Endothelial cell of umbilical vein (primary cell): Measurements from ENCODE around the gene DCAF6. TPM values are rescaled to one million over a fixed set of nuclear protein-coding genes. Genes with fewer than 3 reads are reported as not detected.

Experiments used
- BruUV-seq: library from RNA; stranded (reverse); fragments of 400-500 nt; replicated peaks from 2 replicates; lab custom pipeline; 2021; lab: Mats Ljungman, UMichigan
- CTCF ChIA-PET: fragments of 300-600, 350-600 bp; sonication (Branson Sonifier 250); formaldehyde crosslinking; loops from one replicate; lab custom pipeline; 2021; ENCODE audit warnings: antibody characterized with exemption, inconsistent platforms; lab: Charles Lee
- POLR2A ChIA-PET: fragments of 300-600, 350-600 bp; sonication (Branson Sonifier 250); formaldehyde crosslinking; loops from one replicate; lab custom pipeline; 2021; ENCODE audit warnings: antibody characterized with exemption, inconsistent platforms; lab: Charles Lee
- DNase-seq: peaks from one replicate; pipeline ENCODE4 v3.0.0-alpha.2; 2011; ENCODE audit warnings: low read depth, low spot score
- FAIRE-seq: peaks from 2 replicates; lab custom pipeline; 2011; peaks lifted over from hg19 to GRCh38; lab: Jason Lieb, UNC
- H2AFZ ChIP-seq: 2 replicates; pipeline ENCODE4 v1.6.0; 2012; ENCODE audit warnings: low read depth, low read length, control low read depth, inconsistent platforms
- H3K27ac ChIP-seq: 2 replicates; pipeline ENCODE4 v1.5.1; 2011; ENCODE audit warnings: low read depth, mild to moderate bottlenecking, control low read depth, low read length, moderate library complexity; ENCODE audit not compliant: insufficient read depth
- H3K27me3 ChIP-seq, 2 experiments: 2 replicates each; pipeline versions ENCODE4 v1.6.0 to v1.6.1; 2011; ENCODE audit warnings: low read length in 2 of 2, mixed read lengths in 1 of 2; ENCODE audit not compliant: control insufficient read depth in 2 of 2, insufficient read depth in 2 of 2
- H3K36me3 ChIP-seq, 2 experiments: 2 replicates in 1 of 2; 3 replicates in 1 of 2; pipeline ENCODE4 v1.5.1; 2011; ENCODE audit warnings: low read length in 2 of 2, mild to moderate bottlenecking in 1 of 2, moderate library complexity in 1 of 2; ENCODE audit not compliant: control insufficient read depth in 2 of 2, insufficient read depth in 2 of 2; ENCODE audit errors: extremely low read depth in 1 of 2
- H3K4me1 ChIP-seq: 3 replicates; pipeline ENCODE4 v1.5.1; 2011; ENCODE audit warnings: mild to moderate bottlenecking, low read length; ENCODE audit not compliant: control insufficient read depth, insufficient read depth; ENCODE audit errors: extremely low read depth
- H3K4me2 ChIP-seq: 2 replicates; pipeline ENCODE4 v1.6.1; 2011; ENCODE audit warnings: low read length, control low read depth, mixed read lengths; ENCODE audit not compliant: insufficient read depth
- H3K4me3 ChIP-seq, 3 experiments: fragments of 200-600 bp in 1 of 3; sonication (generic), shearing (Covaris generic) in 1 of 3; replicated peaks in 1 of 3; 2 replicates each; pipeline ENCODE4 v1.5.1; 2011 to 2016; ENCODE audit warnings: control low read depth in 3 of 3, low read length in 3 of 3, mild to moderate bottlenecking in 2 of 3, inconsistent platforms in 1 of 3, low read depth in 1 of 3, moderate library complexity in 1 of 3; ENCODE audit not compliant: insufficient read depth in 1 of 3
- H3K79me2 ChIP-seq: 2 replicates; pipeline ENCODE4 v1.6.0; 2012; ENCODE audit warnings: low read length, inconsistent platforms; ENCODE audit not compliant: control insufficient read depth, insufficient read depth
- H3K9ac ChIP-seq: replicated peaks from 2 replicates; pipeline ENCODE3; 2011; ENCODE audit warnings: low read length, control low read depth; ENCODE audit not compliant: insufficient read depth; ENCODE audit errors: extremely low read depth
- H3K9me1 ChIP-seq: replicated peaks from 3 replicates; pipeline ENCODE4 v1.6.0; 2011; ENCODE audit warnings: mild to moderate bottlenecking, low read length; ENCODE audit not compliant: control insufficient read depth, insufficient read depth; ENCODE audit errors: extremely low read depth
- H3K9me3 ChIP-seq: replicated peaks from 2 replicates; pipeline ENCODE4 v1.5.1; 2012; ENCODE audit warnings: low read length, inconsistent platforms; ENCODE audit not compliant: control insufficient read depth, insufficient read depth
- H4K20me1 ChIP-seq: replicated peaks from 2 replicates; pipeline ENCODE3; 2011; ENCODE audit warnings: mild to moderate bottlenecking, low read length; ENCODE audit not compliant: control insufficient read depth, insufficient read depth; ENCODE audit errors: extremely low read depth
- CTCF ChIP-seq, 2 donors: IDR thresholded peaks; 1 replicate in 1 of 2; 2 replicates in 1 of 2; pipeline ENCODE4 v1.5.1; 2011; ENCODE audit warnings: low read length in 2 of 2, mild to moderate bottlenecking in 2 of 2, moderate library complexity in 2 of 2, control low read depth in 1 of 2, inconsistent platforms in 1 of 2, low read depth in 1 of 2; ENCODE audit not compliant: insufficient read depth in 1 of 2; ENCODE audit errors: extremely low read depth in 1 of 2
- EZH2 ChIP-seq: IDR thresholded peaks from 2 replicates; pipeline ENCODE4 v1.6.1; 2012; ENCODE audit warnings: borderline replicate concordance, low read depth, mild to moderate bottlenecking, moderate library complexity, low read length, inconsistent platforms; ENCODE audit not compliant: severe bottlenecking
- FOS ChIP-seq: IDR thresholded peaks from 2 replicates; pipeline ENCODE4 v1.6.1; 2011; ENCODE audit warnings: mild to moderate bottlenecking, low read length, moderate library complexity, borderline replicate concordance; ENCODE audit not compliant: insufficient read depth
- GATA2 ChIP-seq: IDR thresholded peaks from 2 replicates; pipeline ENCODE4 v1.7.0; 2011; ENCODE audit warnings: low read depth, mild to moderate bottlenecking, moderate library complexity, mixed read lengths, low read length; ENCODE audit not compliant: insufficient read length, insufficient read depth
- JUN ChIP-seq: IDR thresholded peaks from 2 replicates; pipeline ENCODE4 v1.6.1; 2011; ENCODE audit warnings: borderline replicate concordance, low read depth; ENCODE audit not compliant: insufficient read length, insufficient read depth
- MAX ChIP-seq: IDR thresholded peaks from 2 replicates; pipeline ENCODE4 v1.6.1; 2011; ENCODE audit not compliant: insufficient read depth, insufficient read length
- MYC ChIP-seq: IDR thresholded peaks from one replicate; pipeline ENCODE4 v1.6.1; 2011; ENCODE audit warnings: mild to moderate bottlenecking, low read depth, low read length
- POLR2A ChIP-seq: IDR thresholded peaks from 2 replicates; pipeline ENCODE4 v1.6.1; 2012; ENCODE audit warnings: low read depth, mild to moderate bottlenecking, control low read depth, low read length
- POLR2AphosphoS5 ChIP-seq: IDR thresholded peaks from 2 replicates; pipeline ENCODE4 v1.6.1; 2012; ENCODE audit warnings: low read depth, mild to moderate bottlenecking, control low read depth, low read length, moderate library complexity; ENCODE audit not compliant: insufficient read depth
- dilution Hi-C: fragments of 300-500 bp; cut with MboI; formaldehyde crosslinking; loops from one replicate; pipeline ENCODE4 v1.15.0; 2019; ENCODE audit warnings: low sequenced_read_pairs; ENCODE audit not compliant: extremely low pct_ligation_motif_present
- intact Hi-C: fragments of 100-400 bp; cut with micrococcal nuclease; formaldehyde crosslinking; loops from one replicate; pipeline ENCODE4 v1.10.0; 2022
- polyA plus RNA-seq, 4 experiments: library from polyadenylated mRNA; depleted of rRNA in 3 of 4; stranded (reverse) in 3 of 4; unstranded in 1 of 4; fragments of >200 nt; gene quantifications; 2 replicates each; pipeline versions ENCODE4 v1.2.1 to v1.2.3, GENCODE V29; 2011 to 2012; ENCODE audit warnings: missing spikeins in 1 of 4
- total RNA-seq: library from RNA; stranded (reverse); gene quantifications from 2 replicates; pipeline ENCODE4 v1.2.3, GENCODE V29; 2021

DCAF6 gene
- total and polyA plus RNA-seq, 2 donors (not counting 3 experiments of a cell fraction or from before 2014, with no cell fraction given): 28.6 to 39.4 TPM

GRCh38 chr1:168086438-168086837, 150.0 kb downstream of the DCAF6 start:
- Histone ChIP-seq H4K20me1 (no peaks in the 10 kb centered on the region), H3K79me2 (no peaks in the 10 kb centered on the region), H3K4me2 (no peak overlapping the region), H3K9me3 (no peaks in the 10 kb centered on the region), H3K27me3 (no peaks in the 10 kb centered on the region), H3K4me3 (no peak overlapping the region), H3K36me3 (peaks cover 0 to 12% of the 10 kb centered on the region in 2 experiments), H3K4me1 (peaks cover 5% of the 10 kb centered on the region), H3K9ac (no peak overlapping the region), H2AFZ (no peak overlapping the region), H3K9me1 (no peaks in the 10 kb centered on the region), H3K27ac (no peak overlapping the region)
- no peak for DNase-seq
- no TSS peak for BruUV-seq
- TF ChIP-seq JUN (no peak), FOS (no peak), POLR2AphosphoS5 (no peak), POLR2A (no peak), MYC (no peak), EZH2 (no peak), CTCF (IDR thresholded peaks at IDR 0.05; ENCODE audit: extremely low read depth in 1 of 2, insufficient read depth in 1 of 2, low read depth in 1 of 2, low read length in 2 of 2) (no peak), MAX (no peak), GATA2 (no peak)
- intact Hi-C loops (loop anchor here (5.0 kb wide), 1 partner anchor 141 kb away; the partner anchor contains the start of gene SFT2D2), dilution Hi-C loops (no loop called here)
- CTCF ChIA-PET: interaction anchor here (1.3 to 2.3 kb wide), 4 partner anchors 25 to 364 kb away, joined by 3 to 10 read pairs (median 6); partner anchors contain the start of gene MPZL1
- FAIRE-seq: no peak
- POLR2A ChIA-PET: no interaction called here
